ENCODE results near the gene HDAC10.

Gene HDAC10

GRCh38 chr22:50281957-50282356 is 30.9 kb upstream of the HDAC10 start:
- no peak for TF ChIP-seq CTCF (IDR thresholded peaks at IDR 0.05; ENCODE audit: low read depth, low read length, missing control alignments)
- peak overlapping the region; percentile 2 for H3K27ac ChIP-seq
- no peak for DNase-seq
- no peaks in the 10 kb centered on the region for H3K27me3 ChIP-seq (replicated peaks)
- peaks cover 69% of the 10 kb centered on the region for H3K36me3 ChIP-seq (replicated peaks)
- in situ Hi-C loops (cut with HindIII; ENCODE audit: low pct_ligation_motif_present, low sequenced_read_pairs), result no loop called here
- no peak overlapping the region for H3K4me3 ChIP-seq (ENCODE audit: low read depth, low read length)

GRCh38 chr22:50281384-50281760 is 30.3 kb upstream of the HDAC10 start:
- no peaks in the 10 kb centered on the region for H3K27me3 ChIP-seq (replicated peaks)
- peaks cover 65% of the 10 kb centered on the region for H3K36me3 ChIP-seq (replicated peaks)
- DNase-seq, result no peak
- TF ChIP-seq CTCF (IDR thresholded peaks at IDR 0.05; ENCODE audit: low read depth, low read length, missing control alignments), result no peak
- in situ Hi-C loops (cut with HindIII; ENCODE audit: low pct_ligation_motif_present, low sequenced_read_pairs), result no loop called here
- H3K4me3 ChIP-seq (ENCODE audit: low read depth, low read length), result no peak overlapping the region
- no peak overlapping the region for H3K27ac ChIP-seq

- no peak for DNase-seq
- in situ Hi-C loops (cut with HindIII; ENCODE audit: low pct_ligation_motif_present, low sequenced_read_pairs), result no loop called here
- no peak for TF ChIP-seq CTCF (IDR thresholded peaks at IDR 0.05; ENCODE audit: low read depth, low read length, missing control alignments)
- no peak overlapping the region for H3K27ac ChIP-seq
- H3K36me3 ChIP-seq (replicated peaks), result peaks cover 63% of the 10 kb centered on the region
- H3K4me3 ChIP-seq (ENCODE audit: low read depth, low read length), result no peak overlapping the region
- H3K27me3 ChIP-seq (replicated peaks), result no peaks in the 10 kb centered on the region
These were observed 29.8 kb upstream of the HDAC10 start for GRCh38 chr22:50280708-50281383.

- no peak overlapping the region for H3K4me3 ChIP-seq (ENCODE audit: low read depth, low read length)
- no peaks in the 10 kb centered on the region for H3K27me3 ChIP-seq (replicated peaks)
- H3K27ac ChIP-seq, result no peak overlapping the region
- in situ Hi-C loops (cut with HindIII; ENCODE audit: low pct_ligation_motif_present, low sequenced_read_pairs), result no loop called here
- DNase-seq, result no peak
- H3K36me3 ChIP-seq (replicated peaks), result peaks cover 68% of the 10 kb centered on the region
- TF ChIP-seq CTCF (IDR thresholded peaks at IDR 0.05; ENCODE audit: low read depth, low read length, missing control alignments), result no peak
These were observed 29.1 kb upstream of the HDAC10 start for GRCh38 chr22:50280022-50280707.

GRCh38 chr22:50278956-50279619 is 28.0 kb upstream of the HDAC10 start:
- no peak overlapping the region for H3K27ac ChIP-seq
- H3K36me3 ChIP-seq (replicated peaks), result peaks cover 74% of the 10 kb centered on the region
- in situ Hi-C loops (cut with HindIII; ENCODE audit: low pct_ligation_motif_present, low sequenced_read_pairs), result no loop called here
- no peaks in the 10 kb centered on the region for H3K27me3 ChIP-seq (replicated peaks)
- DNase-seq, result no peak
- no peak overlapping the region for H3K4me3 ChIP-seq (ENCODE audit: low read depth, low read length)
- TF ChIP-seq CTCF (IDR thresholded peaks at IDR 0.05; ENCODE audit: low read depth, low read length, missing control alignments), result no peak
